Transverse colon (tissue), 3 donors: Measurements from ENCODE around the gene SOX10.

ENCODE experiments used
- POLR2A ChIP-seq: fragments of 450-650 bp; IDR thresholded peaks from one replicate; pipeline ENCODE4 v1.6.1; 2016; ENCODE audit warnings: antibody characterized with exemption, mild to moderate bottlenecking, moderate library complexity
- POLR2AphosphoS5 ChIP-seq, 3 donors: sonication (generic); formaldehyde crosslinking; IDR thresholded peaks; one replicate each; pipeline ENCODE4 v1.6.1; 2016; ENCODE audit warnings: antibody characterized with exemption in 3 of 3

- TF ChIP-seq POLR2AphosphoS5 (IDR thresholded peaks at IDR 0.05), result no peak
- TF ChIP-seq POLR2A, result no peak
Observed at GRCh38 chr22:37982151-37982785, 2.1 kb downstream of the SOX10 start.
